Stimulated activated effector memory CD8-positive, alpha-beta T cell treated with anti-CD3 and anti-CD28 coated beads, Interleukin-12 subunit alpha, Interleukin-12 subunit beta, amount 100 ng/mL, for 72 hours (primary cell): ENCODE results near the gene HSF2BP.
"Not testable (repeated sequence)": the region's sequence is repeated elsewhere in the genome, so short reads cannot be mapped to it uniquely, and the experiment has no call there.

Experiments
- ATAC-seq: fragments of 150-1000 bp; cut with Tn5 transposase; 2 replicates; pipeline ENCODE4 v1.10.0; 2021
- DNase-seq, 2 donors: peaks; one replicate each; pipeline ENCODE4 v3.0.0; 2021 to 2022; ENCODE audit warnings: low spot score in 2 of 2
- H3K27ac Mint-ChIP-seq: one replicate; pipeline ENCODE4 v1.8.0; 2022; ENCODE audit warnings: mild to moderate bottlenecking, mixed read lengths
- H3K36me3 Mint-ChIP-seq: one replicate; pipeline ENCODE4 v1.8.0; 2022; ENCODE audit warnings: mild to moderate bottlenecking, mixed read lengths
- H3K4me1 Mint-ChIP-seq: one replicate; pipeline ENCODE4 v1.8.0; 2022; ENCODE audit warnings: mixed read lengths
- H3K4me3 Mint-ChIP-seq: one replicate; pipeline ENCODE4 v1.8.0; 2022; ENCODE audit warnings: mild to moderate bottlenecking, mixed read lengths
- H3K9me3 Mint-ChIP-seq: one replicate; pipeline ENCODE4 v1.8.0; 2022; ENCODE audit warnings: mixed read lengths

Gene HSF2BP

DNA sequence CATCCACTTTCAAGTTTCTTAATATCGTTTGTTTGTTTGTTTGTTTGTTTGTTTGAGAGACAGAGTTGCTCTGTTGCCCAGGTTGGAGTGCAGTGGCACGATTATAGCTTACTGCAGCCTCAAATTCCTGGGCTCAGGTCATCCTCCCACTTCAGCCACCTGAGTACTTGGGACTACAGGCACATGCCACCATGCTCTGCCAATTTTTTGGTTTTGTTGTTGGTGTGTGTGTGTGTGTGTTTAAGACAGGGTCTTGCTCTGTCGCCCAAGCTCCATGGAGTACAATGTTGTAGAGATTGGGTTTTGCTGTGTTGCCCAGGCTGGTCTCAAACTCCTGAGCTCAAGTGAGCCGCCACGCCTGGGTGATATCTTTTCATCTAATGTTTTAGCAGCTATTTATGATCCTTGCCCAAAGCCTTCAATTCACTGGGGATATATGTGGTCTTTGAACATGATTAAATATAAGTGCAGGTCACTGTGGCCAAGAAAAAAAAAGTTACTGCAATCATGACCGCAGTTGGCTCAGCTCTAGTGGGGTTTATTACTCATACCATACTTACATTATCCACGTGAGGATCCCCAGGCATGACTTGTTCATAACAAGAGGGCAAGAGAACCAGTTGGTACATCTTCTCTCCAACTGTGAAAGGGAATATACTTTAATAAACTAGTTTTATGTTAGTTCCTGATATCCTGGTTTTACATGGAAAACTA lies 8.1 kb upstream of the HSF2BP start:
- peaks cover 3% of the 10 kb centered on the region for H3K9me3 Mint-ChIP-seq
- H3K4me1 Mint-ChIP-seq, result peaks cover 39% of the 10 kb centered on the region
- H3K4me3 Mint-ChIP-seq, result peak overlapping the region; percentile 21
- peak; percentile 97 for ATAC-seq
- H3K27ac Mint-ChIP-seq, result peak overlapping the region; percentile 86
- peaks cover 86% of the 10 kb centered on the region for H3K36me3 Mint-ChIP-seq
- peak in 1 of 2 donors; percentile 56 for DNase-seq

DNA sequence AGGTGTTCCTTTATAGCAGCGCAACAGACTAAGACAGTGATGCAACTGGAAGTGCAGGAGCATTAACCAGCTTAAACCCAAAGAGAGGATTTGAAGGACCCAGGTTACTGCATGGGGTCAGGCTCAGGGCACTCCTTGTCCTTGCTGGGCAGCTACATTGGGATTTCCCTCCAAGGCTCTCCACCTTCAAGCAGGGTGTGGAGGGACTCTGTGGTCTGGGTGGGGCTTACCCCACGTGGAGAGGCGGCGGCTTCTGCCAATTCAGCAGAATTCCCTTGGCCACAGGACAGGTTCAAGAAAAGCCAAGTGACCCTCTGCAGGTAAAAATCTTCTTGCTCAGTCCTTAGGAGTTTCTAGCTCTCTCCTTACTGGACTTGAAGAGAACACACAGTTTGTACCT lies 6.6 kb upstream of the HSF2BP start:
- Mint-ChIP-seq H3K4me3 (no peak overlapping the region), H3K4me1 (peaks cover 54% of the 10 kb centered on the region)

DNA sequence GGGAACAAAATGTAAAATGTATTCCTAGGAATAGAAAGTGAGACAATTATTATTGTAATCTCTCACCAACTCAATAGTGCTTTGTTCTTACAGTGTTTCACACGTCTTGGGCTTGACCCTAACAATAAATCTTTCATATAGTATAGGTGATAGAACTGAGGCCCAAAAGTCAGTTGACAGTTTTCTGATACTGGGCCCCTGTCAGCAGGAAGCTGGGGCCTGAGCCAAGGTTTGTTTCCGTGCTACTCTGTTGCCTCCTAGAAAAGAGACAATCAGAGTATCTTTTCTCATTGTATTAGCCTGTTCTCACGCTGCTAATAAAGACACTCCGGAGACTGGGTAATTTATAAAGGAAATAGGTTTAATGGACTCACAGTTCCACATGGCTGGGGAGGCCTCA lies 5.1 kb upstream of the HSF2BP start:
- DNase-seq (no peak), ATAC-seq (no peak)
- H3K4me3 Mint-ChIP-seq, result no peak overlapping the region
- H3K36me3 Mint-ChIP-seq, result peaks cover 82% of the 10 kb centered on the region
- H3K9me3 Mint-ChIP-seq, result peaks cover 3% of the 10 kb centered on the region
- H3K27ac Mint-ChIP-seq, result no peak overlapping the region
- H3K4me1 Mint-ChIP-seq, result peaks cover 65% of the 10 kb centered on the region

More for the DNA sequence above, 6.6 kb upstream of the HSF2BP start:
- Mint-ChIP-seq H3K27ac (no peak overlapping the region), H3K36me3 (peaks cover 84% of the 10 kb centered on the region), H3K9me3 (peaks cover 3% of the 10 kb centered on the region)
- DNase-seq, result no peak
- ATAC-seq, result no peak

DNA sequence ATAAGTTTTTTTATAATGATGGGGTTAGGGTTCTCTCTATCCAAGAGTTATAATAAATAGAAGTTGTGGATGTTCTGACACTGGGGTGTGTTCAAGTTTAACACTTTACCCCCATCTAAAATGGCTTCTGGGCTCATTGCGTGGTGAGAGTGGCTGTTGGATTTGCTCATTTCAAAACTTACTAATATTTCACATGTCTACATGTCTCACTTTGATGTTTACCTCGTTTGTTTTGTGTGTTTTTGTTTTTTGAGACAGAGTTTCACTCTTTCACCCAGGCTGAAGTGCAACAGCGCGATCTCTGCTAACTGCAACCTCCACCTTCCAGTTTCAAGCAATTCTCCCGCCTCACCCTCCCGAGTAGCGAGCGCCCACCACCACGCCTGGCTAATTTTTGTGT lies 3.7 kb upstream of the HSF2BP start:
- DNase-seq (no peak), ATAC-seq (no peak)
- peaks cover 65% of the 10 kb centered on the region for H3K4me1 Mint-ChIP-seq
- H3K4me3 Mint-ChIP-seq, result peak overlapping the region; percentile 19
- H3K9me3 Mint-ChIP-seq, result peaks cover 3% of the 10 kb centered on the region
- H3K27ac Mint-ChIP-seq, result peak overlapping the region; percentile 61
- peaks cover 77% of the 10 kb centered on the region for H3K36me3 Mint-ChIP-seq

DNA sequence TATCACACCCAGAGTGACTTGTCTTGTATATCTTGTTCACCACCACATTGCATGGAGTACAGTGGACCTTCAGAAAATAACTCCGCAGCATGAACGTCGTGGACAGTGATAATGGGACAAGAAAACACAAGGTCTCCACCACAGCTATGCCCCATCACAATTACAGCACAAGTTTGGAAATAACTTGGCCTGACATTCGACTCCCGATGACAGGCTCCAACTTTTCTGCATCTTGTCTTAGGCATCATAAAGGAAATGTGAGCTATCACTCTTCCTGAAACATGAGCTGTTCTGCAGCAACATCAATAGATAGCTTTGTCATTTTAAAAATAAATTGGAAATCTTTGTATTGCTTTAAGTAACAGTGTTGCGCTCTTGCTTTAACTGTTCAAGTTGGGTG lies 3.0 kb upstream of the HSF2BP start:
- Mint-ChIP-seq H3K36me3 (peaks cover 70% of the 10 kb centered on the region), H3K9me3 (peaks cover 3% of the 10 kb centered on the region), H3K27ac (peak overlapping the region; percentile 90), H3K4me3 (peak overlapping the region; percentile 91), H3K4me1 (peaks cover 58% of the 10 kb centered on the region)
- ATAC-seq (no peak), DNase-seq (no peak)

DNA sequence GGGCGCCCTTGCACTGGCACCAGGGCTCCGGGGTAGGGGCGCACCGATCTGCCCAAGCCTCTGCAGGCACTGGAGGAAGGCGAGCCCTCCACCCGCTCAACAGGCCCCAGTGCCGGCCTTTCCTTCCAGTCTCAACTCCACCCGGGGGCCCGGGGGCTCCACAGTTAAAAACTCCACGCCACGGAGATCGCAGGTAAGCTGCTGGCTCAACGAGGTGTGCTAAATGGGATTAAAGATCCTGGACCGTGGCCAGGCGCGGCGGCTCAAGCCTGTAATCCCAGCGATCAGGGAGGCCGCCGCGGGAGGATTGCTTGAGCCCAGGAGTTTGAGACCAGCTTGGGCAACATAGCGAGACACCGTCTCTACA lies 536 bp downstream of the HSF2BP start:
- DNase-seq (no peak), ATAC-seq (no peak)
- Mint-ChIP-seq H3K9me3 (no peaks in the 10 kb centered on the region), H3K36me3 (peaks cover 38% of the 10 kb centered on the region), H3K4me3 (peak overlapping the region; percentile 91), H3K27ac (peak overlapping the region; percentile 90), H3K4me1 (peaks cover 34% of the 10 kb centered on the region)

DNA sequence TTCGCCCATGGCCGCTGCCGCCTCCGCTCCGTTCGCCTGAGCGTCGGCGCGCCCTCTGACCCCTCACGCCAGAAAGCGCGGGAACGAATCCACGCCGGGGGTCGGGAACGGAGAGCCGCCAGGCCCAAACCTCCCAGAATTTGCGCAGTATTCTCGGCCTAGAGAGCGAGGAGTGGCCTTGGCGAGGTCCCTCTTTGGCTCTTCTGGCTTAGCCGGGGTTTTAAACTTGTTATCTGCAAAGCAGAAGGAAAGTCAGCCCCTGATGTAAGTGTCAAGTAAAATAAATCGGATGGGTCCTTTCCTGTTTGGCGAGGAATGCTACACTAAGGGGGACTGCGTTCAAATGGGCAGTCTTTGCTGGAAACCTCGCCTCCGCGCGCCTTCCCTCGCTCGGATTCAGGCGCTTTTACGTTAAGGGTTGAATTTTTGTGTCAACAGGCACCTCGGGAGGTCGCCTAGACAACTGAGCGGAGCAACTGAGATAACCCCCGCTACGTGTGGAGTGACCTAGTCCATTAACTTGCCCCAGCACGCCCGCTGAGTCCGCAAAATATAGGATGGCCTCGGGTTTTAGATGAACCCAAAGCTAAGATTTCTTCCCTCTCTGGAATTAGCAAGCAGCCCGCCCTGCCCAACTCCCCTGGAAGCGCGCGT lies 1.1 kb downstream of the HSF2BP start:
- Mint-ChIP-seq H3K9me3 (no peaks in the 10 kb centered on the region), H3K4me1 (peaks cover 34% of the 10 kb centered on the region), H3K4me3 (no peak overlapping the region), H3K36me3 (peaks cover 32% of the 10 kb centered on the region), H3K27ac (no peak overlapping the region)
- DNase-seq (no peak), ATAC-seq (no peak)

DNA sequence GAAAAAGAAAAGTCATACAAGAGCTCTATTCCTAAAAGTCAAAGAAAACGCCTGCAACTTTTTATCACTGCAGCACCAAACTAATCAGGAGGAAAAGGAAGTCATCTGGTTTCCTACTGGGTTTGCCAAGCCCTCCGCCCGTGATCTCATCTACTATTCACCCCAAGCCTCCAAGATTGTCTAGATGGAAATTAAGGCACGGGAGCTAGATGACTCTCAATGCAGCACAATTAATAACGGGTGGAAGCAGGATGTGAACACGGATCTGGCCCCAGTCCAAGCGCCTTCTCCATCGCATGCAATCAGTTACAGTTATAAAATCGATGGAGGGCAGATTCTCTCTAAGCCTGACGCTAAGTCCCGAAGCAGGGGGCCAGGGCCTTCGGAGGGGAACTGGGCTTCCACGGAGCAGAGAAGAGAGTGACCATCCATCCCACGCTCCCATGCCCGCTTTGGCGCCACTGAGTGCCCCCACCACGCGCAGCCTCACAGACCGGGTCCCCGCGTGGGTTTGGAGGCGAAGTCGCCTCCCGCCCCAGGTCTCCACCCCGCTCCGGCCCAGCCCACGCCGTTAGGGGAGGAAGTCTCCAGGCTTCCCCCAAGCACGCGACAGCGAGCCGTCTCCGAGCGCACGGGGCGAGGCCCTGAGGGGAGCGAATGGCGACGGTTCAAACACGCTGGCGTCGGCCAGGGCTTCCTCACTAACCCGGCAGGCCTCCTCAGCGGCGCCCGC lies 1.8 kb downstream of the HSF2BP start:
- Mint-ChIP-seq H3K9me3 (no peaks in the 10 kb centered on the region), H3K36me3 (peaks cover 25% of the 10 kb centered on the region), H3K4me1 (peaks cover 28% of the 10 kb centered on the region), H3K4me3 (no peak overlapping the region), H3K27ac (no peak overlapping the region)
- DNase-seq (no peak), ATAC-seq (no peak)

DNA sequence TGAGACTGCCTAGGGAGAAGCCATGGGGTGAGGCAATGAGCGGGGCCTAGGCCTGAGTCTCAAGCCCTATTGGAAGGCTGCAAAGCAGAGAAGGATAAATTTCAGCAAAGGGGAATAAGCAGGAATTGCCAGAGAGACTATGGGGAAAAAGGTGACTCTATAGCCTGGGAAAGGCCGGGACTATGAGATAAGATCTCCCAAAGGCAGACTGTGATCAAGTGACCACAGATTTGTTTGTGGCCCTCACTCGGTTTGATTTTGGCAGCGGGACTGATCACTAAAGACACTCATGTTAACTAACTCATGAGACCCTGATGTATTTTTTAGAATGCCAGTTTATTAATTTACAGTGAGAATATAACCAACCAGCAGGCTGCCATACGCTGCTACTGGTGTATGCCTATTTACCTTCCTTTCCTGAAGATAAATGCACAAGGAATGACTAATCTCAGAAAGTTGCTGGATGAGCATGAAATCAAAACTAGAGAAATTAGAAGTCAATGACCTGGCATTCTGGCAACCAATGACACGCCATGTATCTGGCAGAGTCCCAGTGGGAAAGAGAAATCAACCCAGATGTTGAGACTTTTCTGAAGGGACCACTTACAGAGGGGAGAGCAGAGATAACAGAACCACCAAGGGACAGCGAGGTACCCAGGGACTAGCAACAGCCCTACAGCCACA lies 4.3 kb downstream of the HSF2BP start:
- Mint-ChIP-seq H3K36me3 (peaks cover 3% of the 10 kb centered on the region), H3K9me3 (no peaks in the 10 kb centered on the region), H3K4me3 (no peak overlapping the region), H3K27ac (no peak overlapping the region), H3K4me1 (peaks cover 2% of the 10 kb centered on the region)
- ATAC-seq (no peak), DNase-seq (no peak)

DNA sequence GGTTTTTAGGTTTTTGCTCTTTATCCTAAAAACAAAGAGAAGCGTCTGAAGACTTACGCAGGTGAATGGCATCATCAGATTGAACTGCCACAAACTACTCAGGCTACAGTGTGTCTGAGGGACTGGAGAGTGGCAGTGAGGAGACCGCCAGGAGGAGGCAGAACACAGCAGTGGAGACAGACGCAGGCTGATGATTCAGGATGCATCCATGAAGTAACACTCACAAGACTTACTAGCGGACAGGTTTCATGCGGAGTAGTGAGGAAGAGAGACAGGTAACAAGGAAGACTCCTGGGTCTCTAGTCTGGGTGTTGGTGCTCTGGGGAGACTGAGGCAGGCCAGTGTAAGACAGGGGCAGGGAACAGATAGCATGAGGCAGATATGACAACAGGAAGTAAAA lies 5.7 kb downstream of the HSF2BP start:
- no peaks in the 10 kb centered on the region for H3K36me3 Mint-ChIP-seq
- H3K27ac Mint-ChIP-seq, result peak overlapping the region; percentile 16
- no peak for DNase-seq
- no peak overlapping the region for H3K4me3 Mint-ChIP-seq
- no peaks in the 10 kb centered on the region for H3K9me3 Mint-ChIP-seq
- H3K4me1 Mint-ChIP-seq, result no peaks in the 10 kb centered on the region
- ATAC-seq, result no peak

DNA sequence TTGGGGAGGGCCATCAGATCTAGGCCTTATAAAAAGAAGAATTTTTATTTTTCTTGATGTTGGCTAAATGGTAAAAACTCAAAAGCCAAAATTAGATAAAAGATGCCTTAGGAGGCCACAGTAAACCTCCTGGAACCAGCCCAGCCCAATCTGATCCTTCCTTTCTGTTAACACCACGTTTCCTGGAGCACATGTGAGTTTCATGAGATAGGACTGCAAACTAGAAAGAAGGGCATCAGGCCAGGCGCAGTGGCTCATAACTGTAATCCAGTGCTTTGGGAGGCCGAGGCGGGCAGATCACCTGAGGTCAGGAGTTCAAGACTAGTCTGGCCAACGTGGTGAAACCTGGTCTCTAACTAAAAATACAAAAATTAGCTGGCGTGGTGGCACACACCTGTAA lies 6.7 kb downstream of the HSF2BP start:
- Mint-ChIP-seq H3K9me3 (no peaks in the 10 kb centered on the region), H3K36me3 (no peaks in the 10 kb centered on the region), H3K27ac (no peak overlapping the region), H3K4me3 (no peak overlapping the region), H3K4me1 (no peaks in the 10 kb centered on the region)
- DNase-seq (no peak), ATAC-seq (no peak)

DNA sequence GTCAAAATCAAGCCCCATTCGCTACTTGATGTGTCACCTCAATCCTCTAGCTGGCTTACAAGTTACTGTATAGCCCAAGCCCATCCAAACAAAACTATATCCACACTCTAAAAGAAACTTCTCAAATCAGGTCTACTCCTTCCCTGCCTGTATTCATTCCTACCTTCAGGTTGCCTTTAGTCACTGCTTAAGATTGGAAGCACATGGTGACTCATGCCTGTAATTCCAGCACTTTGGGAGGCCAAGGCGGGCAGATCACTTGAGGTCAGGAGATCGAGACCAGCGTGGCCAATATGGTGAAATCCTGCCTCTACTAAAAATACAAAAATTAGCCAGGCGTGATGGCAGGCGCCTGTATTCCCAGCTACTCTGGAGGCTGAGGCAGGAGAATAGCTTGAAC lies 7.4 kb downstream of the HSF2BP start:
- not testable (repeated sequence) for H3K36me3 Mint-ChIP-seq, H3K4me3 Mint-ChIP-seq, ATAC-seq, H3K9me3 Mint-ChIP-seq, H3K4me1 Mint-ChIP-seq, DNase-seq, H3K27ac Mint-ChIP-seq

DNA sequence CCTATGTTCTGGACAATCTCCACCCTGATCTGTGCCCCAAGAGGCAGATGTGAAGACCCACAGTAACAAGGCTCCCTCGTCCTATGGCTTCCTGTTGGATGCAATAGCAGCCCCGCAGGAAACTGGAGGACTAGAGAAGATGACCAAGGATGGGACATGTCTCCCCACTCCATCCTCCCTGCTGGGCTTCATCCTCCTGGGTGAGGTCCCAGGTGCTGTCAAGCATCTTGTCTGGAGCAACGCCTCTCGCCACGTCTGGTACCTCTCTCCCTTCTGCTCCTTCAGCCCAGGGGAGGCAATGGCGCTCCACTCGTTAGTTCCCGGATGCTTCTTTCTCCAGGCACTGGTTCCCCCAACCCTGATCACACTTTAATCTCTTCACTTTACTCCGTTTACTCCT lies 11.1 kb downstream of the HSF2BP start:
- no peaks in the 10 kb centered on the region for H3K36me3 Mint-ChIP-seq
- DNase-seq (no peak), ATAC-seq (no peak)
- no peak overlapping the region for H3K27ac Mint-ChIP-seq
- H3K4me1 Mint-ChIP-seq, result peaks cover 12% of the 10 kb centered on the region
- no peaks in the 10 kb centered on the region for H3K9me3 Mint-ChIP-seq
- H3K4me3 Mint-ChIP-seq, result no peak overlapping the region

DNA sequence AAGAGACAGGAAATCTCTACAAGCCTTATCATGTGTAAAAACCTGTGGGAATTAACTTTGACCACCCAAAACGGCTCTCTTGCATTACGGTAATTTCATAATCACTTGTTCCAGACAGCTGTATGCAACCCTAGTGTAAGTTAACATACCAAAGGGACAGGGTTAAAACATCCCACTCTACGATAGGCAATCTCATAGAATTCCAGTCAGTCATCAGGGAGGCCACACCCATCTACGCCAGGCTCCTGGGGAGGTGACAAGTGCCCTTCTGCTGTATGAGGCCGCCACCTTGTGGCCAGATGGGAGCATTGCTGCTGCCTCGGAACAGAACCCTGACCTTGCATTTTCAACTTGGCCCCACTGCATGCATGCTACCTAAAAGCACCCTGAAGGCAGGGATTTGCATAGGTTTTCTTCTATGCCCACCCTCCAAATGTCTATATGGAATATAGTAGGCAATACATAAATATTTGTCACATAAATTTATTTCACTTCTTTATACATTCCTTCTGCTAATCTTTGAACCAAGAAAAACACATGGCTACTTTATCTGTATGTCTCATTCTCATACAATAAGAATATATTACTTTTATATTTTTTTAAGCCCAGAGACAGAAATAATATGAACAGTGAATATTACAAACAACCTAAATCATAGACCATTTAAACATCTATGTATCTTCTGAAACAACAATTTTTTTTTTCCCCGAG lies 12.6 kb downstream of the HSF2BP start:
- peak overlapping the region; percentile 13 for H3K4me3 Mint-ChIP-seq
- peak; percentile 85 to 90 for DNase-seq
- no peaks in the 10 kb centered on the region for H3K9me3 Mint-ChIP-seq
- no peak overlapping the region for H3K27ac Mint-ChIP-seq
- ATAC-seq, result peak; percentile 97
- peaks cover 12% of the 10 kb centered on the region for H3K4me1 Mint-ChIP-seq
- H3K36me3 Mint-ChIP-seq, result no peaks in the 10 kb centered on the region

DNA sequence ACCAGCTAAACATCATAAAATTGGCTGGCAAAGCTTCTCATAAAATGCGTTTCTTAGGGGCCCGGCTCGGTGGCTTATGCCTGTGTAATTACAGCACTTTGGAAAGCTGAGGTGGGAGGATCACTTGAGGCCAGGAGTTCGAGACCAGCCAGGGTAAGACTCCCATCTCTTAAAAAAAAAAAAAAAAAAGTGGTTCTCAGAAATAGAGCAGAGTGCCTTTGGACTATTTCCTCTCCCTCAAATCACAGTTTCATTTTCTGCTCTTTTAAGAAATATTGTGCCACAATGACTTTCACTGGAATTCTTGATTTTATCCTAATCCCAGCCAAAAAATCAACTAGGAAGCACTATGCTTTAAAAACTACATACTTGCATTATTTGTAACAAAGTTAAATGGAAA lies 13.3 kb downstream of the HSF2BP start:
- DNase-seq (no peak), ATAC-seq (no peak)
- Mint-ChIP-seq H3K27ac (no peak overlapping the region), H3K4me3 (peak overlapping the region; percentile 13), H3K36me3 (no peaks in the 10 kb centered on the region), H3K4me1 (peaks cover 12% of the 10 kb centered on the region), H3K9me3 (no peaks in the 10 kb centered on the region)
